ENCODE data around the gene RNF207. TPM values are rescaled to one million over a fixed set of nuclear protein-coding genes. Genes with fewer than 3 reads are reported as not detected.

The RNF207 gene
- total and polyA plus RNA-seq, 2 donors (not counting 1 experiment from before 2014, with no cell fraction given) = 2.6 to 17.2 TPM

DNA sequence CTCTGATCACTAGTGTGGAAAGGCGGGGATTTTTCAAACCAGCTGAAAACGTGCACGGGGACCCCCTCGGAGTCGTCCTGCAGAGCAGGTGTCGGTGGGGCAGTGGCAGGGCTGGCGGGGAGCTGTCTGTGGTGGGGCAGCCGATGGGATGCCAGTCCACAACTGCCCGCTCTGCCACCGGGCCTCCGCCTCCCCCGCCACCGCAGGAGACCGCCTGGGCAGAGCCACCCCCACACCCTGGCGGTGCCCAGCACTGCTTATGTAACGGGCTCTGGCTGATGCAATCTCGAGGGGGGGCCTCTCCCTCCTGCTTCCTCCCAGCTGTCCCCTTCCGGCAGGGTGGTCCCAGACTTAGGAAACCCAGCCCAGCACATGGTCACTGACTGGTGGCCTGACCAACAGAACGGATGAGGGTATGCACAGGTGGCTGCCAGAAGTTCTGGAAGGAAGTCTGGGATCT lies 35.1 kb upstream of the RNF207 start:
- Histone ChIP-seq H3K4me3 (replicated peaks in 1 of 4; ENCODE audit: control extremely low read depth in 1 of 4, insufficient read depth in 1 of 4, low read depth in 3 of 4, low read length in 4 of 4) (no peak overlapping the region), H3K9me3 (ENCODE audit: control insufficient read depth, insufficient read depth, low read depth, low read length) (no peaks in the 10 kb centered on the region), H2AFZ (ENCODE audit: low read length) (no peak overlapping the region), H3K4me2 (ENCODE audit: extremely low read depth, insufficient read depth, low read length) (no peak overlapping the region), H4K20me1 (ENCODE audit: control insufficient read depth, extremely low read depth, insufficient read depth, low read length) (no peaks in the 10 kb centered on the region), H3K36me3 (ENCODE audit: control insufficient read depth, insufficient read depth, low read length) (no peaks in the 10 kb centered on the region), H3K27ac (ENCODE audit: insufficient read depth, low read length) (no peak overlapping the region), H3K4me1 (ENCODE audit: control insufficient read depth, extremely low read depth, insufficient read depth, low read length) (no peaks in the 10 kb centered on the region), H3K9ac (ENCODE audit: insufficient read depth, low read length) (no peak overlapping the region), H3K27me3 (ENCODE audit: control insufficient read depth, insufficient read depth, low read length) (peaks cover 3% of the 10 kb centered on the region), H3K79me2 (ENCODE audit: control insufficient read depth, insufficient read depth, low read length) (no peaks in the 10 kb centered on the region)
- no peak for TF ChIP-seq EZH2 (IDR thresholded peaks at IDR 0.05; ENCODE audit: low read length, missing control alignments)
- TF ChIP-seq, protein P1, sequence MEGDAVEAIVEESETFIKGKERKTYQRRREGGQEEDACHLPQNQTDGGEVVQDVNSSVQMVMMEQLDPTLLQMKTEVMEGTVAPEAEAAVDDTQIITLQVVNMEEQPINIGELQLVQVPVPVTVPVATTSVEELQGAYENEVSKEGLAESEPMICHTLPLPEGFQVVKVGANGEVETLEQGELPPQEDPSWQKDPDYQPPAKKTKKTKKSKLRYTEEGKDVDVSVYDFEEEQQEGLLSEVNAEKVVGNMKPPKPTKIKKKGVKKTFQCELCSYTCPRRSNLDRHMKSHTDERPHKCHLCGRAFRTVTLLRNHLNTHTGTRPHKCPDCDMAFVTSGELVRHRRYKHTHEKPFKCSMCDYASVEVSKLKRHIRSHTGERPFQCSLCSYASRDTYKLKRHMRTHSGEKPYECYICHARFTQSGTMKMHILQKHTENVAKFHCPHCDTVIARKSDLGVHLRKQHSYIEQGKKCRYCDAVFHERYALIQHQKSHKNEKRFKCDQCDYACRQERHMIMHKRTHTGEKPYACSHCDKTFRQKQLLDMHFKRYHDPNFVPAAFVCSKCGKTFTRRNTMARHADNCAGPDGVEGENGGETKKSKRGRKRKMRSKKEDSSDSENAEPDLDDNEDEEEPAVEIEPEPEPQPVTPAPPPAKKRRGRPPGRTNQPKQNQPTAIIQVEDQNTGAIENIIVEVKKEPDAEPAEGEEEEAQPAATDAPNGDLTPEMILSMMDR (conservative IDR thresholded peaks at IDR 0.05 in 1 of 2, IDR thresholded peaks at IDR 0.05 in 1 of 2; ENCODE audit: low read depth in 1 of 2, low read length in 2 of 2) = no peak
- DNase-seq (ENCODE audit: low read depth in 2 of 2) = no peak

DNA sequence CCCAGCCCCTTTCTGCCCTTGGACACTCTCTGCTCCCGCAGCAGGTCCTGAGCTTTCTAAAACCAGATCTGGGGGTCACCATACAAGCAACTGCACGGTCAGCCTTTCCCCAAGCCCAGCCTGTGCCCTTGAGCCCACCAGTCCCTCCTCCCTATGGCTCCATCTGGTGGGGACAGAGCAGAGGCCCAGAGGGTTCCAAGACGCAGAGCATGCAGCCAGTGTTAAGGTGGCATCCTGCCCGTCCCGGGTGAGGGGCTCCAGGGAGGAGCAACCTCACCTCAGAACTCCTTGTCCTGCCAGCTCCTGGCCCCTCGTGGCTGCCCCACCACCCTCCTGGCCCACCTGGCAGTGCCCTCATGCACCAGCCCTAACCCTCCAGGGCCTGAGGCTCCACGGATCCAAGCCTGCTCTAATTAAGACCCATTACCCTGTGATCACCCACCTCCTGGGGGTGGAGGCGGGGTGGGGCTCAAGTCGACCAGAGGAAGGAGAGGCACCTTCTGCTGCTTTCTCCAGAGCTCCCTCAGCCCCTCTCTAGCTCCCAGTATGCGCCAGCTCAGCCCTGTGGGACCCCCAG lies 34.3 kb upstream of the RNF207 start:
- Histone ChIP-seq H3K27me3 (ENCODE audit: control insufficient read depth, insufficient read depth, low read length) (peaks cover 3% of the 10 kb centered on the region), H3K4me3 (replicated peaks in 1 of 4; ENCODE audit: control extremely low read depth in 1 of 4, insufficient read depth in 1 of 4, low read depth in 3 of 4, low read length in 4 of 4) (no peak overlapping the region), H3K27ac (ENCODE audit: insufficient read depth, low read length) (no peak overlapping the region), H2AFZ (ENCODE audit: low read length) (no peak overlapping the region), H3K9me3 (ENCODE audit: control insufficient read depth, insufficient read depth, low read depth, low read length) (no peaks in the 10 kb centered on the region), H3K36me3 (ENCODE audit: control insufficient read depth, insufficient read depth, low read length) (no peaks in the 10 kb centered on the region), H4K20me1 (ENCODE audit: control insufficient read depth, extremely low read depth, insufficient read depth, low read length) (no peaks in the 10 kb centered on the region), H3K4me2 (ENCODE audit: extremely low read depth, insufficient read depth, low read length) (no peak overlapping the region), H3K79me2 (ENCODE audit: control insufficient read depth, insufficient read depth, low read length) (no peaks in the 10 kb centered on the region), H3K4me1 (ENCODE audit: control insufficient read depth, extremely low read depth, insufficient read depth, low read length) (no peaks in the 10 kb centered on the region), H3K9ac (ENCODE audit: insufficient read depth, low read length) (no peak overlapping the region)
- DNase-seq (ENCODE audit: low read depth in 2 of 2) = no peak
- no peak for TF ChIP-seq EZH2 (IDR thresholded peaks at IDR 0.05; ENCODE audit: low read length, missing control alignments)
- TF ChIP-seq, protein P1 (conservative IDR thresholded peaks at IDR 0.05 in 1 of 2, IDR thresholded peaks at IDR 0.05 in 1 of 2; ENCODE audit: low read depth in 1 of 2, low read length in 2 of 2) = peak; percentile 22 to 25

DNA sequence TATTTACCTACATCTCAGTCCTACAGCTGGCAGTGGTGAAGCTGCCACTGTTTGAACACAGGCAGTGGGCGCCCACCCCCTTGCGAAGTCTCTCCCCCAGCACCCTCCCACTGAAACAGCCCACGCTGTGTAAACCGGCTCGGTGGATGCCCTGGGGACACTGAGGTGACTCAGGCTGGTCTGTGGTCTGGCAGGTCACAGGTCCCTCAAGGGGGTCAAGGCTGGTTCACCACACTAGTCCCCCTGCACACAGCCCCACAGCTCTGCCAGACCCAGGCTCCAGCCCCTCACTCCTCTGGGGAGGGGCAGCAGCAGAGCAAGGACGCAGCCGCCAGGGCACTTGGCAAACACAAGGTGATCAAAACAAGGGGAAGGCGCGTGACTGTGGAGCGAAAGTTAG lies 33.4 kb upstream of the RNF207 start:
- H3K36me3 ChIP-seq (ENCODE audit: control insufficient read depth, insufficient read depth, low read length) = no peaks in the 10 kb centered on the region
- DNase-seq (ENCODE audit: low read depth in 2 of 2) = no peak
- TF ChIP-seq, protein P1 (conservative IDR thresholded peaks at IDR 0.05 in 1 of 2, IDR thresholded peaks at IDR 0.05 in 1 of 2; ENCODE audit: low read depth in 1 of 2, low read length in 2 of 2) = no peak
- TF ChIP-seq EZH2 (IDR thresholded peaks at IDR 0.05; ENCODE audit: low read length, missing control alignments) = no peak
- H3K9ac ChIP-seq (ENCODE audit: insufficient read depth, low read length) = no peak overlapping the region
- H2AFZ ChIP-seq (ENCODE audit: low read length) = no peak overlapping the region
- H3K27me3 ChIP-seq (ENCODE audit: control insufficient read depth, insufficient read depth, low read length) = peaks cover 9% of the 10 kb centered on the region
- H3K79me2 ChIP-seq (ENCODE audit: control insufficient read depth, insufficient read depth, low read length) = no peaks in the 10 kb centered on the region
- no peak overlapping the region for H3K27ac ChIP-seq (ENCODE audit: insufficient read depth, low read length)
- H4K20me1 ChIP-seq (ENCODE audit: control insufficient read depth, extremely low read depth, insufficient read depth, low read length) = no peaks in the 10 kb centered on the region
- H3K4me2 ChIP-seq (ENCODE audit: extremely low read depth, insufficient read depth, low read length) = no peak overlapping the region
- H3K4me1 ChIP-seq (ENCODE audit: control insufficient read depth, extremely low read depth, insufficient read depth, low read length) = no peaks in the 10 kb centered on the region
- H3K4me3 ChIP-seq (replicated peaks in 1 of 4; ENCODE audit: control extremely low read depth in 1 of 4, insufficient read depth in 1 of 4, low read depth in 3 of 4, low read length in 4 of 4) = no peak overlapping the region
- no peaks in the 10 kb centered on the region for H3K9me3 ChIP-seq (ENCODE audit: control insufficient read depth, insufficient read depth, low read depth, low read length)
